NCI-H146 treated with DMSO at 0.1 percent for 48 hours (cell line): ENCODE measurements around the gene PTRHD1.

Experiments used
- DNase-seq: peaks from one replicate; lab custom pipeline; 2025; ENCODE audit not compliant: unreplicated experiment; lab: John Stamatoyannopoulos, UW

PTRHD1 gene

GRCh38 chr2:24762518-24762917 lies 30.7 kb downstream of the PTRHD1 start:
- DNase-seq: peak; percentile 45

- DNase-seq: no peak
Observed at GRCh38 chr2:24761866-24762265, 31.3 kb downstream of the PTRHD1 start.

- DNase-seq: no peak
Observed at GRCh38 chr2:24756789-24757188, 36.4 kb downstream of the PTRHD1 start.

- DNase-seq: peak; percentile 57
Observed at GRCh38 chr2:24754985-24755705, 38.0 kb downstream of the PTRHD1 start.

GRCh38 chr2:24749069-24749691 lies 44.0 kb downstream of the PTRHD1 start:
- no peak for DNase-seq

- DNase-seq: no peak
Observed at GRCh38 chr2:24747299-24747698, 45.9 kb downstream of the PTRHD1 start.

- DNase-seq: no peak
Observed at GRCh38 chr2:24745825-24746224, 47.4 kb downstream of the PTRHD1 start.

GRCh38 chr2:24744356-24744755 lies 48.8 kb downstream of the PTRHD1 start:
- DNase-seq: no peak

- no peak for DNase-seq
Observed at GRCh38 chr2:24743924-24744323, 49.3 kb downstream of the PTRHD1 start.

GRCh38 chr2:24742730-24743129 lies 50.5 kb downstream of the PTRHD1 start:
- DNase-seq: no peak

GRCh38 chr2:24740142-24740541 lies 53.0 kb downstream of the PTRHD1 start:
- no peak for DNase-seq
